Measurements from ENCODE around the gene CIZ1.

CIZ1 gene

DNA sequence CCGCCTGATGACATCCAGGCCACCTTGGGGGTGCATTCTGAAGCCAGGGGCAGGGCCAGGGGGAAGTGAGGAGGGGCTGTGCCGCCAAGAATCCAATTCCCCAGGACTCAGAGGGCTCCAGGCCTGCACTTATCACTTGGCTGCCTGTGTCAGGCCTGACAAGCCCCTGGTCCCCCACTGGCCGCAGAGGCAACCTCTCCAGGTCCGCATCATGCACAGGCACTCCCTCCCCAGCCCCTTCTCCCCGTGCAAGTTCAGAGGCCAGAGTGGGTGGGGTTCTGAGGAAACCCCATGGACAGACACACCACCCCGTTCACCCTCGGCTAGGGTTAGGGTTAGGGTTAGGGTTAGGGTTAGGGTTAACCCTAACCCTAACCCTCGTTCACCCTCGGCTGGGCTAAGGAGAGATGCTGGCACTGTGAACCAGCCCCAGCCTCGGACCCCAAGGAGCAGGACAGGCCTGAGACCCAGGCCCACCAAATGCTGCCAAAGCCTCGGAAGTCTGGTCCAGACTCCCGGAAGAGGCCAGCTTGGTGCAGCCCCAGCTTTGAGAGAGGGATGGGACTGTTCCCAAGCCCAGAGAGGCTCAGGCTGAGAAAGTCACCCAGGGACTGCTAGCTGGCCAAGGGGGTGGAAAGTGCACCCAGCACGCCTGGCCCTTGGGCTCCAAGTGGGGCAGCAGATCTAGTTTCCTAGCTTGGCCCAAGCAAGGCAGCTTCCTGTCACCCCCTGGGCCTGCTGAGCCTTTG is 37.3 kb downstream of the CIZ1 start:
- no peak for DNase-seq (ENCODE audit: low spot score)
- TF ChIP-seq CTCF (IDR thresholded peaks at IDR 0.05; ENCODE audit: extremely low read depth, missing control alignments), result no peak

DNA sequence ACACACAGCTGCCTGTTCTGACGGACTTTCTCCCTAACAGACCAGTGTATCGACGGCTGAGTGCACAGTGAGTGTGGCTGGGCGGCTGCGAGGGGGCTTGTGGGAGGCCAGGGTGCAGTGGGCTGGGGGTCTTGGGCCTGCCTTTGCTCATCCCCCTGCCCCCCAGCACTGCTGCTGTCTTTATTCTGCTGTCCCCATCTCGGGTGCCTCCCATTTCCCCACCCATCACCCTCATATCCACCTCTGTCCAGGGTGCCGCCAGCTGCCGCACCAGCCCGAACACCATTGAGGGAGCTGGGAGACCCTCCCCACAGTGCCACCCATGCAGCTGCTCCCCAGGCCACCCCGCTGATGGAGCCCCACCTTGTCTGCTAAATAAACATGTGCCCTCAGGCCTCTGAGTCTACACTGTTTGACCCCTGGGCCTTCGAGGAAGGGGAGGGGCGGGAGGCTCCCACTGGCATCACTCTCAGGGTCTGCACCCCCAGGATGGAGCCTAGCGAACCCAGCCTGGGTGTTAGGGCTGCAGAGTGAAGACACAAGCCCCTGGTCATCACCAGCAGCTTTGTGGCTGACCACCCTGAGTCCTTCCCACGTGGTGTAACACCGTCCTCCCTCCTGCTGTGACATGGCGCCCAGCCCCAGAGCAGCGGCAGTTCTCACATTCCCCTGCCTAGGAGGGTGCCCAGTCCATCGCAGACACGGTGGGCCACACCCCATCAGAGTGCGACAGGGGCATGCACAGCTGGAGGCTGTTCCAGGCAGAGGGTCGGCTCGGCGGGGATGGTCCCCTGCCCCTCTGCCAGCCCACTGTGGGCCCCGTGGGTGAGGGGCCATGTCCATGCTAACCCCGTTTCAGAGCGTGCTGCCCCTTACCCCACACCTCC is 38.1 kb downstream of the CIZ1 start:
- no peak for DNase-seq (ENCODE audit: low spot score)
- no peak for TF ChIP-seq CTCF (IDR thresholded peaks at IDR 0.05; ENCODE audit: extremely low read depth, missing control alignments)

GRCh38 chr9:128152133-128153059 is 39.0 kb downstream of the CIZ1 start:
- TF ChIP-seq CTCF (IDR thresholded peaks at IDR 0.05; ENCODE audit: extremely low read depth, missing control alignments), result no peak
- no peak for DNase-seq (ENCODE audit: low spot score)

DNA sequence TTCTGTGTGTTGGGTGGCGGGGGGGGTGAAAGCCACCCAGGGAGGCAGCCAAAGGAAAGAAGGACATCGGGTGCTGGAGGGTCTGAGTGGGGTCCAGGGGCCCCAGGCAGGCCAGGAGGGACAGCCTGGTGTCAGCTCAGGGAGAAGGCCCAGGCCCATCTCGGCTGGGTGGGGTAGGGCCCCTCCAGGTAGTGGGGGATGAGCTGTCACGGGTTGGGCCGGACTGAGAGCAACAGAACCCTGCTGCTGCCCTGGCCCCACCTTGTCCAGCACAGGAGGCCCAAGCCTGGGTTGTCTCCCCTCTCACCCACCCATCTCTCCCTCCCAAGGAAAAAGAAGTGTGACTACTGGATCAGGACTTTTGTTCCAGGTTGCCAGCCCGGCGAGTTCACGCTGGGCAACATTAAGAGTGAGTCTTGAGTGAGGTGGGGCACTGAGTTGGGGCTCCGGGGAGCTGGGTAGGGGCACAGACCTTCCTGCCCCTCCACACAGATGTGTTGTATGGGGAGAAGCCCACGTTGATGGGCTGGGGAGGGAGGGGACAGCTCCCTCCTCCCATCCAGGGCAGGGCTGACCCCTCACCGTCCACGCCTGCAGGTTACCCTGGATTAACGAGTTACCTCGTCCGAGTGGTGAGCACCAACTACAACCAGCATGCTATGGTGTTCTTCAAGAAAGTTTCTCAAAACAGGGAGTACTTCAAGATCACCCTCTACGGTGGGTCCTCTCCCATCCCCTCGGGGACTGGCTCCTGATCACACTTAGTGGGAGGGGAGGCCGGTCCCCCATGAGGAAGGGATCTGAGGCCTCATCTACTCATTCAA is 39.9 kb downstream of the CIZ1 start:
- no peak for TF ChIP-seq CTCF (IDR thresholded peaks at IDR 0.05; ENCODE audit: extremely low read depth, missing control alignments)
- DNase-seq (ENCODE audit: low spot score), result no peak

DNA sequence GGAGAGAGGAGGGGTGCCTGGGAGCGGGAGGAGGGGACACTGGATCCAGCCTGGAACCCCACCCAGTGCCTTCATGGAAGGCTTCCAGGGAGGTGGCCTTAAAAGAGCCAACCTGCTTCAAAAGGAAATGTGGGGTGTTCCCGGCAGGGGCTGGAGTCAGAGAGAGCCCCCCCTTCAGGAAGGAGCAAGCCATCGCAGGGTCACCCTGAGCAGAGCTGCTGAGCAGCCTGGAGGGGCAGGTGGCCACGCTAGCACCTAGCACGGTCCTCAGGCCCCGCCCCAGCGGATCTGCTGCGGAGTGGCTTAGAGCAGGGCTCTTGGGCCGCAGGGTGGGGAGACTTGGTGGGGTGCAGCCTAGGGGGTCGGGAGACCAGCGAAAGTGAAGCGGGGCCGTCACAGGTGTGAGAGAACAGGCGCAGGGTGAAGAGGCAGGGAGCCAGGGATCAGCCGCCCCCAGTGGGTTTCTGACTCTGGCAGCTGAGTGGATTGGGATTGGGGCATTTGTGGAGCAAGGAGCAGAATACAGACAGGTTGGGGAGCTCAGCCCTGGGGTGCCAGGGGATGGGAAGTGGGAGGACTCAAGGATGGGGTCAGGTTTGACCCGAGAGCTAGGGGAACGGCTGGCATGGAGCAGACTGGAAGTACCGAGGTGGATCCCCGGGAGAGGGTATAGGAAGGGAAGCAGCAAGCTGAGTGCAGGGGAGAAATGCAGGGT is 40.6 kb downstream of the CIZ1 start:
- TF ChIP-seq CTCF (IDR thresholded peaks at IDR 0.05; ENCODE audit: extremely low read depth, missing control alignments), result no peak
- no peak for DNase-seq (ENCODE audit: low spot score)

- no peak for DNase-seq (ENCODE audit: low spot score)
- no peak for TF ChIP-seq CTCF (IDR thresholded peaks at IDR 0.05; ENCODE audit: extremely low read depth, missing control alignments)
Measured at GRCh38 chr9:128149951-128150593, 41.3 kb downstream of the CIZ1 start.

All from GM20000 (cell line).